ENCODE results near the gene KLHL13.
A peak's percentile ranks its signal among the peaks of the same experiment; 100 is the strongest.

KLHL13 gene

GRCh38 chrX:118117741-118118140 is 1.1 kb upstream of the KLHL13 start:
- DNase-seq (ENCODE audit: low read depth): no peak
- no peak for TF ChIP-seq CTCF (IDR thresholded peaks at IDR 0.05; ENCODE audit: insufficient read depth, low read depth, low read length, missing control alignments)
- no peak overlapping the region for H3K4me3 ChIP-seq (ENCODE audit: low read depth, low read length)

GRCh38 chrX:118115953-118116712 is 477 bp downstream of the KLHL13 start:
- DNase-seq (ENCODE audit: low read depth): no peak
- peak overlapping the region; percentile 53 for H3K4me3 ChIP-seq (ENCODE audit: low read depth, low read length)
- no peak for TF ChIP-seq CTCF (IDR thresholded peaks at IDR 0.05; ENCODE audit: insufficient read depth, low read depth, low read length, missing control alignments)

- no peak for TF ChIP-seq CTCF (IDR thresholded peaks at IDR 0.05; ENCODE audit: insufficient read depth, low read depth, low read length, missing control alignments)
- no peak overlapping the region for H3K4me3 ChIP-seq (ENCODE audit: low read depth, low read length)
- no peak for DNase-seq (ENCODE audit: low read depth)
Observed at GRCh38 chrX:118114971-118115370, 1.6 kb downstream of the KLHL13 start.

GRCh38 chrX:118109065-118109464 is 7.5 kb downstream of the KLHL13 start:
- TF ChIP-seq CTCF (IDR thresholded peaks at IDR 0.05; ENCODE audit: insufficient read depth, low read depth, low read length, missing control alignments): no peak
- DNase-seq (ENCODE audit: low read depth): no peak
- H3K4me3 ChIP-seq (ENCODE audit: low read depth, low read length): no peak overlapping the region

GRCh38 chrX:118108304-118108703 is 8.3 kb downstream of the KLHL13 start:
- no peak for DNase-seq (ENCODE audit: low read depth)
- no peak for TF ChIP-seq CTCF (IDR thresholded peaks at IDR 0.05; ENCODE audit: insufficient read depth, low read depth, low read length, missing control alignments)
- H3K4me3 ChIP-seq (ENCODE audit: low read depth, low read length): no peak overlapping the region

GRCh38 chrX:118100091-118100490 is 16.5 kb downstream of the KLHL13 start:
- DNase-seq (ENCODE audit: low read depth): no peak
- no peak for TF ChIP-seq CTCF (IDR thresholded peaks at IDR 0.05; ENCODE audit: insufficient read depth, low read depth, low read length, missing control alignments)
- H3K4me3 ChIP-seq (ENCODE audit: low read depth, low read length): no peak overlapping the region

GRCh38 chrX:118088084-118088483 is 28.5 kb downstream of the KLHL13 start:
- DNase-seq (ENCODE audit: low read depth): no peak
- no peak overlapping the region for H3K4me3 ChIP-seq (ENCODE audit: low read depth, low read length)
- no peak for TF ChIP-seq CTCF (IDR thresholded peaks at IDR 0.05; ENCODE audit: insufficient read depth, low read depth, low read length, missing control alignments)
